MM.1S (cell line): Measurements from ENCODE around the gene SLC5A6.

Experiments used
- CTCF ChIP-seq: fragments of 300-600 bp; sonication (generic); IDR thresholded peaks from 2 replicates; pipeline ENCODE4 v1.5.1; 2016; ENCODE audit warnings: antibody characterized with exemption, low read length, mixed read lengths
- EZH2 ChIP-seq: fragments of 300-600 bp; sonication (generic); optimal IDR thresholded peaks from 2 replicates; pipeline ENCODE3; 2017; ENCODE audit warnings: low read depth, mild to moderate bottlenecking, antibody characterized with exemption, low read length, mixed read lengths
- EZH2phosphoT487 ChIP-seq: fragments of 300-600 bp; sonication (generic); IDR thresholded peaks from 2 replicates; pipeline ENCODE4 v1.6.1; 2018; ENCODE audit warnings: antibody characterized with exemption, low read length

- no peak for TF ChIP-seq CTCF
- TF ChIP-seq EZH2, result no peak
- TF ChIP-seq EZH2phosphoT487, result no peak
Observed at GRCh38 chr2:27160191-27160590, 51.9 kb downstream of the SLC5A6 start.
